Cardiac muscle cell (in vitro differentiated cells and primary cell): Measurements from ENCODE around the gene SLC39A11. TPM values are rescaled to one million over a fixed set of nuclear protein-coding genes. Genes with fewer than 3 reads are reported as not detected.
A peak's percentile ranks its signal among the peaks of the same experiment; 100 is the strongest.

Source experiments
- DNase-seq, 2 donors: peaks; one replicate each; pipeline versions ENCODE4 v3.0.0 to v3.0.0-alpha.2; 2010 to 2017; ENCODE audit warnings: low read depth in 1 of 2, low spot score in 1 of 2
- H3K27ac ChIP-seq: fragments of 200-600 bp; sonication (generic); 2 replicates; pipeline ENCODE4 v1.5.1; 2016
- H3K27me3 ChIP-seq: fragments of 200-600 bp; sonication (generic); 2 replicates; pipeline ENCODE4 v1.6.0; 2016; ENCODE audit warnings: control low read depth
- H3K36me3 ChIP-seq: fragments of 200-600 bp; sonication (generic); 2 replicates; pipeline ENCODE4 v1.5.1; 2016; ENCODE audit warnings: control low read depth
- H3K4me1 ChIP-seq: fragments of 200-600 bp; sonication (generic); 2 replicates; pipeline ENCODE4 v1.8.1; 2017; ENCODE audit warnings: low read depth, mild to moderate bottlenecking, mixed run types
- H3K4me3 ChIP-seq: fragments of 200-600 bp; sonication (generic); 2 replicates; pipeline ENCODE4 v1.5.1; 2016; ENCODE audit warnings: mild to moderate bottlenecking
- H3K9me3 ChIP-seq: fragments of 200-600 bp; sonication (generic); 2 replicates; pipeline ENCODE4 v1.5.1; 2017; ENCODE audit warnings: low read depth, mild to moderate bottlenecking, control low read depth
- polyA plus RNA-seq: library from polyadenylated mRNA; unstranded; fragments of >200 nt; fragmentation: Nextera tagmentation; extraction: Ambion mirVana; gene quantifications from 2 replicates; pipeline ENCODE4 v1.2.1, GENCODE V29; 2016
- total RNA-seq: library from RNA; depleted of rRNA; stranded (reverse); fragments of >200 nt; gene quantifications from 2 replicates; pipeline ENCODE4 v1.2.3, GENCODE V29; 2016
- TF ChIP-seq, protein P1 (sequence below): IDR thresholded peaks from 2 replicates; pipeline ENCODE4 v1.5.1; 2012; ENCODE audit warnings: low read depth, mild to moderate bottlenecking, low read length

SLC39A11 gene, protein sequence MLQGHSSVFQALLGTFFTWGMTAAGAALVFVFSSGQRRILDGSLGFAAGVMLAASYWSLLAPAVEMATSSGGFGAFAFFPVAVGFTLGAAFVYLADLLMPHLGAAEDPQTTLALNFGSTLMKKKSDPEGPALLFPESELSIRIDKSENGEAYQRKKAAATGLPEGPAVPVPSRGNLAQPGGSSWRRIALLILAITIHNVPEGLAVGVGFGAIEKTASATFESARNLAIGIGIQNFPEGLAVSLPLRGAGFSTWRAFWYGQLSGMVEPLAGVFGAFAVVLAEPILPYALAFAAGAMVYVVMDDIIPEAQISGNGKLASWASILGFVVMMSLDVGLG
- total RNA-seq (10.8 and 11.7 TPM in 2 replicates), polyA plus RNA-seq (5.1 and 5.9 TPM in 2 replicates)

DNA sequence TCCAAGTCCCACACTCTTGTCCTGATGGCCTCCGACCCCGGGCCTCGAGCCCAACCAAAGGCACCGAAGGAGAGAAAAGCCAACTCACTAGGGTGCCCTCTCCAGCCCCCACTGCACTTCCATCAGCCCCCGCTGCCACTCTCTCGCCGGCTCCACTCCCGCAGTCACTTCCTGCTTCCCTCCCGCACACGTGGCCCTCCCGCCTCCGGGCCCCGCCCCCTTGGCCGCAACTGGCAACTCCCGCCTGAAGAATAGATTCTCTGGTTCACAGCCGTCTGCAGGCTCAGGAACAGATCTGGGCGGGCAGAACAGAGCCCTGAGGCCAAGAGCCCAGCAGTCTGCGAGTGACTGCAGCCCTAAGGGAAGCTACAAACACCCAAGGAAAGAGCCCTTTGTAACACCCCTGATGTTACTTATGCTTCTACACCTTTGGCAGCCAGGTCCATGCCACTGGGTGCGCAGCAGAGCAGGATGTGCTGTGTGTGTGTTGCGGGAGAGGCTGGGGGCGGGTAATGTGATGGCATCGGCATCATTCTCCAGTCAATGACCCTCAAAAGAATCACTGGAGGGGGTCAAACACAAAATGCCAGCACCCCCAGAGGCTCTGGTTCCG lies at the start of gene SLC39A11:
SLC39A11 (minus strand) TSS at position 166 of the 613 bp plus-strand sequence. CDS start 3,924 bp downstream, outside the sequence.
- Histone ChIP-seq H3K36me3 (no peaks in the 10 kb centered on the region), H3K9me3 (no peaks in the 10 kb centered on the region), H3K27me3 (no peaks in the 10 kb centered on the region), H3K4me3 (peak within 1 kb of the TSS; percentile 50), H3K27ac (no peak within 1 kb of the TSS), H3K4me1 (no peaks in the 10 kb centered on the region)
- TF ChIP-seq, protein P1, sequence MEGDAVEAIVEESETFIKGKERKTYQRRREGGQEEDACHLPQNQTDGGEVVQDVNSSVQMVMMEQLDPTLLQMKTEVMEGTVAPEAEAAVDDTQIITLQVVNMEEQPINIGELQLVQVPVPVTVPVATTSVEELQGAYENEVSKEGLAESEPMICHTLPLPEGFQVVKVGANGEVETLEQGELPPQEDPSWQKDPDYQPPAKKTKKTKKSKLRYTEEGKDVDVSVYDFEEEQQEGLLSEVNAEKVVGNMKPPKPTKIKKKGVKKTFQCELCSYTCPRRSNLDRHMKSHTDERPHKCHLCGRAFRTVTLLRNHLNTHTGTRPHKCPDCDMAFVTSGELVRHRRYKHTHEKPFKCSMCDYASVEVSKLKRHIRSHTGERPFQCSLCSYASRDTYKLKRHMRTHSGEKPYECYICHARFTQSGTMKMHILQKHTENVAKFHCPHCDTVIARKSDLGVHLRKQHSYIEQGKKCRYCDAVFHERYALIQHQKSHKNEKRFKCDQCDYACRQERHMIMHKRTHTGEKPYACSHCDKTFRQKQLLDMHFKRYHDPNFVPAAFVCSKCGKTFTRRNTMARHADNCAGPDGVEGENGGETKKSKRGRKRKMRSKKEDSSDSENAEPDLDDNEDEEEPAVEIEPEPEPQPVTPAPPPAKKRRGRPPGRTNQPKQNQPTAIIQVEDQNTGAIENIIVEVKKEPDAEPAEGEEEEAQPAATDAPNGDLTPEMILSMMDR = no peak
- DNase-seq = peak; percentile 92 to 95

DNA sequence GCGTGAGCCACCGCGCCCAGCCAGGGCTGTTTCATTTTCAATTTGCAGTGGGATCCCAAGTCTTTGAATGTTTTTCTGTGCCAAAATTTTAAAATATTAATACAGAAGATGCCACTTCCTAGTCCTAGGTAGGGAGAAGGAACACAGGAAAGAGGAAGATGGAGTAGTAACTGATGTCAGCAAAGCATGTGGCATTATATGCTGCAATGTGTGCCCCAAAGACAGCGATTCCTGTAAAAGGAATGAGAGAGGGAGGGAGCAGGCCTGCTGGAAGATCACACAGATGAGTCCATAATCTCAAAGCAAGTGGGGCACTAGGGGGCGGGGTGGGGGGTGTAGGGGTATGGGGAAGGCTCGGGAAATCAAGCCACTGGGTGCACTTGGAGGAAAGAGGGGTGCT lies 48.9 kb upstream of the SLC39A11 start:
- Histone ChIP-seq H3K4me1 (no peaks in the 10 kb centered on the region), H3K27me3 (no peaks in the 10 kb centered on the region), H3K4me3 (no peak overlapping the region), H3K36me3 (no peaks in the 10 kb centered on the region), H3K27ac (no peak overlapping the region), H3K9me3 (no peaks in the 10 kb centered on the region)
- DNase-seq = no peak
- TF ChIP-seq, protein P1 = no peak

DNA sequence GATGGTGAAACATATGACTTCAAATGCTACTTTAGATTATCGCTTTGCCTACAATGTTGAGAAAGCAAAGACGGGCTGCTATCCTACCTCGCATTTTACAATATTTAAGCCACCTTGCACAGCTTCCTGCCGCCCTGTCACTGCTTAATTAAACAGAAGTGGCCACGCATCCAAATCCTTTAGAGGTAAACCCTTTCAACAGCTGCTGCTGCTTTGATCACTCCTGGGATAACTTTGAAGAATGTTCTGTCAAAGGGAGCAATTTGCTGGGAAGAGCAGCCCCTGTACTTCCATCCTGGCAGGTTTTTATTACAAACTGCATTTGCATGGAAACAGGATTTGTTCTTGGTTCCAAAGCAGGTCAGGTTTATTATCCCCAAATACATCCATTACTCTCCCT lies 48.1 kb upstream of the SLC39A11 start:
- no peak overlapping the region for H3K27ac ChIP-seq
- no peaks in the 10 kb centered on the region for H3K27me3 ChIP-seq
- TF ChIP-seq, protein P1 = no peak
- no peak for DNase-seq
- no peaks in the 10 kb centered on the region for H3K9me3 ChIP-seq
- no peak overlapping the region for H3K4me3 ChIP-seq
- H3K36me3 ChIP-seq = no peaks in the 10 kb centered on the region
- H3K4me1 ChIP-seq = no peaks in the 10 kb centered on the region

DNA sequence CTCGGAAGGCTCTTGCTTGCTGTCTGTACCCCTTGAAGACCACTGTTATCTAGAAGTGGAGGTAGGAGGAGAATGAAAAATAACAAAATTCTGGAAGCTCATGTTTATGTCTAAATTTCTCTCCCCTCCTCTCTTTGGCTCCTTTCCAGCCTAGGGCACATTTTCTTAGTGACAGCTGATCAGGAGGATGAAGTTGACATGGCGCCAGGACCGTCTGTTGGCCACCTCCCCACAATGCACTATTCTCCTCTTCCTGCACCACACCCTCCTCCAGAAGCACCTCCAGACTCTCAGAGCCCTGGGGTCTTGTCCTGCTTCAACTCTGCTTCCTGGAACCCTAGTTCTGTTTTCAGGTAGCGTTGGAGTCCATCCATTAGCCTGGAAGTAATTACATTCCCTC lies 46.8 kb upstream of the SLC39A11 start:
- H3K36me3 ChIP-seq = no peaks in the 10 kb centered on the region
- no peaks in the 10 kb centered on the region for H3K4me1 ChIP-seq
- TF ChIP-seq, protein P1 = no peak
- no peaks in the 10 kb centered on the region for H3K27me3 ChIP-seq
- no peak for DNase-seq
- no peaks in the 10 kb centered on the region for H3K9me3 ChIP-seq
- no peak overlapping the region for H3K4me3 ChIP-seq
- H3K27ac ChIP-seq = no peak overlapping the region

DNA sequence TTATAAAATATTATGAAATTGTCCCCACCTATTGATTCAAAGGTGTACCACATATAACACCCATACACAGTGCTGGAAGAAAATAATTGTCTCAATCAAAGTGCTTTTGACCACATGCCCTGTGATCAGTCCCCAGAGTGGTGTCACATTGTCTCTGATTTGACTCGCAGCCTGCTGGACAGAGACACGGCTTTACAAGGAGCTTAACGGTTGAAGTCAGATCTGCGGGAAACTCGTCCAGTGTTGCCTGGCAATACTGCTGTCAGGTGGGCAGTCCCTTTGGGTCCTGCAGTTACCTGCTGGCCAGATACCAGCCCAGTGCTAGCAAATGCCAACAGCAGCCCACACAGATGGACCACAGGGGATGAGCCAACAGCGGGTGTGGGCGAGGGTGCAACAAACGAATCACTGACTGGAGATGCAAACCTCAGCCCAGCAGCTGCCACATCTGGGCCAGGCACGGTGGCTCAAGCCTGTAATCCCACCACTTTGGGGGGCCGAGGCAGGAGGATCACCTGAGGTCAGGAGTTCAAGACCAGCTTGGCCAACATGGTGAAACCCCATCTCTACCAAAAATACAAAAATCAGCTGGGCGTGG lies 46.2 kb upstream of the SLC39A11 start:
- no peaks in the 10 kb centered on the region for H3K36me3 ChIP-seq
- H3K4me3 ChIP-seq = no peak overlapping the region
- DNase-seq = peak in 1 of 2 donors; percentile 20
- TF ChIP-seq, protein P1 = no peak
- no peaks in the 10 kb centered on the region for H3K9me3 ChIP-seq
- no peaks in the 10 kb centered on the region for H3K4me1 ChIP-seq
- no peaks in the 10 kb centered on the region for H3K27me3 ChIP-seq
- H3K27ac ChIP-seq = no peak overlapping the region
